ENCODE measurements around the gene RNF224.

RNF224 gene

GRCh38 chr9:137192448-137192780, 34.9 kb upstream of the RNF224 start:
- DNase-seq (ENCODE audit: low spot score): no peak

- no peak for DNase-seq (ENCODE audit: low spot score)
Observed at GRCh38 chr9:137192859-137193258, 34.4 kb upstream of the RNF224 start.

- no peak for DNase-seq (ENCODE audit: low spot score)
Observed at GRCh38 chr9:137193771-137194170, 33.5 kb upstream of the RNF224 start.

GRCh38 chr9:137194388-137194787, 32.9 kb upstream of the RNF224 start:
- no peak for DNase-seq (ENCODE audit: low spot score)

- no peak for DNase-seq (ENCODE audit: low spot score)
Observed at GRCh38 chr9:137194909-137195308, 32.4 kb upstream of the RNF224 start.

GRCh38 chr9:137195525-137196220, 31.6 kb upstream of the RNF224 start:
- DNase-seq (ENCODE audit: low spot score): no peak

GRCh38 chr9:137198051-137198901, 29.0 kb upstream of the RNF224 start:
- DNase-seq (ENCODE audit: low spot score): no peak

GRCh38 chr9:137198902-137199283, 28.4 kb upstream of the RNF224 start:
- DNase-seq (ENCODE audit: low spot score): no peak

- no peak for DNase-seq (ENCODE audit: low spot score)
Observed at GRCh38 chr9:137199411-137200121, 27.7 kb upstream of the RNF224 start.

- DNase-seq (ENCODE audit: low spot score): peak; percentile 100
Observed at GRCh38 chr9:137200311-137201204, 26.7 kb upstream of the RNF224 start, which contains the start of gene TPRN. TSS of gene TPRN (minus strand) at chr9:137200741. CDS start at chr9:137200711, 30 bp downstream.

- no peak for DNase-seq (ENCODE audit: low spot score)
Observed at GRCh38 chr9:137201205-137201868, 26.0 kb upstream of the RNF224 start.

- DNase-seq (ENCODE audit: low spot score): no peak
Observed at GRCh38 chr9:137202966-137203365, 24.3 kb upstream of the RNF224 start.

- DNase-seq (ENCODE audit: low spot score): no peak
Observed at GRCh38 chr9:137204731-137205125, 22.6 kb upstream of the RNF224 start.

- peak; percentile 96 for DNase-seq (ENCODE audit: low spot score)
Observed at GRCh38 chr9:137205126-137206069, 21.9 kb upstream of the RNF224 start, which contains the start of the genes NDOR1 and TMEM203. TSS of gene NDOR1 (plus strand) at chr9:137205700. CDS start at chr9:137205778, 78 bp downstream. TSS of gene TMEM203 (minus strand) at chr9:137205648. CDS start at chr9:137205414, 234 bp downstream.

- no peak for DNase-seq (ENCODE audit: low spot score)
Observed at GRCh38 chr9:137206602-137207001, 20.7 kb upstream of the RNF224 start.

GRCh38 chr9:137211532-137211931, 15.8 kb upstream of the RNF224 start:
- no peak for DNase-seq (ENCODE audit: low spot score)

- no peak for DNase-seq (ENCODE audit: low spot score)
Observed at GRCh38 chr9:137212520-137212919, 14.8 kb upstream of the RNF224 start.

- DNase-seq (ENCODE audit: low spot score): peak; percentile 18
Observed at GRCh38 chr9:137213160-137214060, 13.9 kb upstream of the RNF224 start.

- DNase-seq (ENCODE audit: low spot score): no peak
Observed at GRCh38 chr9:137214620-137215019, 12.7 kb upstream of the RNF224 start.
